CD4-positive, CD25-positive, alpha-beta regulatory T cell (primary cell): Measurements from ENCODE around the gene GLTP. TPM values are rescaled to one million over a fixed set of nuclear protein-coding genes. Genes with fewer than 3 reads are reported as not detected.
A peak's percentile ranks its signal among the peaks of the same experiment; 100 is the strongest.

Experiments used
- ATAC-seq, 2 donors: fragments of 150-1000 bp; cut with Tn5 transposase; one replicate each; pipeline ENCODE4 v1.10.0; 2021; ENCODE audit warnings: low read depth in 2 of 2, moderate number of reproducible peaks in 2 of 2, moderate library complexity in 1 of 2
- DNase-seq, 3 donors: peaks; one replicate each; pipeline versions ENCODE4 v3.0.0 to v3.0.0-alpha.2; 2012 to 2022; ENCODE audit warnings: mixed read lengths in 1 of 3
- H3K27ac ChIP-seq: one replicate; pipeline ENCODE4 v1.7.0; 2013; ENCODE audit warnings: mild to moderate bottlenecking, low read length; ENCODE audit not compliant: insufficient read depth, poor library complexity, severe bottlenecking
- H3K27me3 ChIP-seq: one replicate; pipeline ENCODE4 v1.7.0; 2013; ENCODE audit warnings: low read length; ENCODE audit not compliant: control insufficient read depth, insufficient read depth
- H3K36me3 ChIP-seq: one replicate; pipeline ENCODE4 v1.7.0; 2013; ENCODE audit warnings: mild to moderate bottlenecking, low read length, moderate library complexity; ENCODE audit not compliant: control insufficient read depth, insufficient read depth
- H3K4me1 ChIP-seq: 2 replicates; pipeline ENCODE4 v1.7.0; 2013; ENCODE audit warnings: mild to moderate bottlenecking, low read length; ENCODE audit not compliant: insufficient read depth, control insufficient read depth, poor library complexity, severe bottlenecking
- H3K4me3 ChIP-seq: one replicate; pipeline ENCODE4 v1.7.0; 2013; ENCODE audit warnings: low read depth, mild to moderate bottlenecking, low read length, moderate library complexity
- H3K9me3 ChIP-seq, 2 experiments: 1 replicate in 1 of 2; 2 replicates in 1 of 2; pipeline ENCODE4 v1.7.0; 2013; ENCODE audit warnings: low read length in 2 of 2, mild to moderate bottlenecking in 1 of 2, moderate library complexity in 1 of 2; ENCODE audit not compliant: control insufficient read depth in 2 of 2
- H3K27ac Mint-ChIP-seq, 3 donors: one replicate each; pipeline ENCODE4 v1.8.0; 2020 to 2022; ENCODE audit warnings: mild to moderate bottlenecking in 3 of 3, mixed read lengths in 3 of 3, moderate library complexity in 2 of 3
- H3K27me3 Mint-ChIP-seq: one replicate; pipeline ENCODE4 v1.8.0; 2022; ENCODE audit warnings: mild to moderate bottlenecking, mixed read lengths
- H3K36me3 Mint-ChIP-seq: one replicate; pipeline ENCODE4 v1.8.0; 2020; ENCODE audit warnings: mixed read lengths
- H3K4me1 Mint-ChIP-seq, 4 donors: one replicate each; pipeline ENCODE4 v1.8.0; 2020 to 2022; ENCODE audit warnings: mixed read lengths in 4 of 4, mild to moderate bottlenecking in 1 of 4
- H3K4me3 Mint-ChIP-seq, 4 donors: one replicate each; pipeline ENCODE4 v1.8.0; 2020 to 2022; ENCODE audit warnings: mild to moderate bottlenecking in 4 of 4, mixed read lengths in 4 of 4, moderate library complexity in 3 of 4
- H3K9me3 Mint-ChIP-seq, 7 donors: one replicate each; pipeline ENCODE4 v1.8.0; 2020 to 2022; ENCODE audit warnings: mixed read lengths in 7 of 7, mild to moderate bottlenecking in 3 of 7, moderate library complexity in 2 of 7
- polyA plus RNA-seq, 4 donors: library from polyadenylated mRNA; unstranded; fragments of 300-500 nt; fragmentation: Illumina TruSeq; gene quantifications; one replicate each; pipeline ENCODE4 v1.2.3, GENCODE V29; 2021
- total RNA-seq: library from RNA; stranded (reverse); gene quantifications from one replicate; pipeline ENCODE4 v1.2.3, GENCODE V29; 2022

GLTP gene
- total and polyA plus RNA-seq, 5 donors from 2014 or later: 31.1 to 48.9 (median 37.8) TPM

DNA sequence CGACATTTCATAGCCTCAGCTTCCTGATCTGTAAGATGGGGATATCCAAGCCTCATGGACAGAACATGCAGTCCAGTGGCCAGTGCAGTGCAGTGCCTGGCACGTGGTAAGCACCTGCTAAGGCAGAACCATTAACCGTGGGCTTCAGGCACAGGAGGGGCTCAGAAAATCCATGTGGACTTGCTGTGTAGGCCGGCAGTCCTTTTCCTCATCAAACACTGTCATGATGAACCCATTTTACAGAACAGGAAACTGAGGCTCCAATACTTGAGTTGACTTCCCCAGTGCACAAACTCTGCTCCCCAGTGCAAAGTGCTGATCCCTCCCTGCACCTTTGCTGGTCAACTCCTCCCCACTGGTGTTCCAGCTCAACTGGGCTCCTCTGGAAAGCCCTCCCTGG is 65.1 kb downstream of the GLTP start:
- H3K4me1 Mint-ChIP-seq: no peaks in the 10 kb centered on the region
- Histone ChIP-seq H3K4me1 (no peaks in the 10 kb centered on the region), H3K27ac (no peak overlapping the region), H3K9me3 (no peaks in the 10 kb centered on the region), H3K36me3 (no peaks in the 10 kb centered on the region), H3K4me3 (no peak overlapping the region), H3K27me3 (no peaks in the 10 kb centered on the region)
- H3K4me3 Mint-ChIP-seq: no peak overlapping the region
- no peak for DNase-seq
- no peaks in the 10 kb centered on the region for H3K36me3 Mint-ChIP-seq
- peaks cover 16% of the 10 kb centered on the region for H3K27me3 Mint-ChIP-seq
- H3K9me3 Mint-ChIP-seq: no peaks in the 10 kb centered on the region
- no peak for ATAC-seq
- H3K27ac Mint-ChIP-seq: no peak overlapping the region

DNA sequence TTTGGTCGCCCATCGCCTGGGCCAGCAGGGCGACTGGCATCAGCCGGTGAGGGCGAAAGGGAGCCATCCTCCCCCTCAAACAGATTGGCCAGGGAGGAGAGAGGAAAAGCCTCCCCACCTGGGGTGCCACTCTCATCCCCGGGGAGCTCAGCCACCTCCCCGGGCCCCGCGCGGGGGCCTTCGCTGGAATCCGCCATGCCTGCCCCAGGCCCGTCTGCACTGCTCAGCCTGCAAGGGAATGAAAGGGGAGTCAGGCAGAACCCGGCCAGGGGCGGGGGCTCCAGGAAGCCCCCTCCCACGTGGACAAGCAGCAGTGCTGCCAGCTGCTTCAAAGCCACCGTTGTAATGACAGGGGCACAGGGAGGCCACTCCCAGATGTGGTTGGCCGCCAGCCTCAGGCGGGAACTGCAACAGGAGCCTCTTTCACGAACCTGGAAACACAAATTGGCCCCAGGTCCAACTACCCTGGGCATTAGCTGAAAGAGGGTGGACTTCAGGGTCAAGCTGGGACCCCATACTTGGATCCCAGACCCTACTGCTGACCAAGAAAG is 65.7 kb downstream of the GLTP start:
- no peaks in the 10 kb centered on the region for H3K4me1 ChIP-seq
- H3K4me3 ChIP-seq: no peak overlapping the region
- no peak overlapping the region for H3K27ac ChIP-seq
- Mint-ChIP-seq H3K4me1 (no peaks in the 10 kb centered on the region), H3K27me3 (peaks cover 11% of the 10 kb centered on the region), H3K27ac (no peak overlapping the region), H3K9me3 (no peaks in the 10 kb centered on the region), H3K4me3 (no peak overlapping the region), H3K36me3 (no peaks in the 10 kb centered on the region)
- DNase-seq: no peak
- ATAC-seq: no peak
- no peaks in the 10 kb centered on the region for H3K36me3 ChIP-seq
- H3K9me3 ChIP-seq: no peaks in the 10 kb centered on the region
- no peaks in the 10 kb centered on the region for H3K27me3 ChIP-seq

DNA sequence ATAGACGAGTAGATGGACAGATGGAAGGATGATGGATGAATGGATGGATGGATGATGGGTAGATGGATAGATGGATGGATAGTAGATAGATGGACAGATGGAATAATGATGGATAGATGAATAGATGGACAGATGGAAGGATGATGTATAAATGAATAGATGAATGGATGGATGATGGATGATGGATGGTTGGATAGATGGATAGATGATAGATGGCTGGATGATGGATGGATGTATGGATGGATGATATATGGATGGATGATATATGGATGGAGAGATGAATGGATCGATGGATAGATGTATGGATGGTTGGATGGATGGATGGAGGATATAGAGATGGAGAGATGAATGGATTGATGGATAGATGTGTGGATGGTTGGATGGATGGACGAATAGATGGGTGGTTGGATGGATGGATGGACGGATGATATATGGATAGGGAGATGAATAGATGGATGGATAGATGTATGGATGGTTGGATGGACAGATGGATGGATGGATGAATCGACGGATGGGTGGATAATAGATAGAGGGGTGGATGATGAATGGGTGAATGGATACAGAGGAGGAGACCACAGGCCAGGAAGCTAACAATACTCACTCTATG is 66.4 kb downstream of the GLTP start:
- H3K9me3 ChIP-seq: no peaks in the 10 kb centered on the region
- no peak overlapping the region for H3K4me3 ChIP-seq
- Mint-ChIP-seq H3K9me3 (no peaks in the 10 kb centered on the region), H3K27ac (no peak overlapping the region), H3K4me3 (no peak overlapping the region), H3K27me3 (peaks cover 6% of the 10 kb centered on the region), H3K4me1 (no peaks in the 10 kb centered on the region), H3K36me3 (no peaks in the 10 kb centered on the region)
- no peaks in the 10 kb centered on the region for H3K27me3 ChIP-seq
- no peaks in the 10 kb centered on the region for H3K4me1 ChIP-seq
- H3K27ac ChIP-seq: no peak overlapping the region
- no peaks in the 10 kb centered on the region for H3K36me3 ChIP-seq
- no peak for DNase-seq
- no peak for ATAC-seq

DNA sequence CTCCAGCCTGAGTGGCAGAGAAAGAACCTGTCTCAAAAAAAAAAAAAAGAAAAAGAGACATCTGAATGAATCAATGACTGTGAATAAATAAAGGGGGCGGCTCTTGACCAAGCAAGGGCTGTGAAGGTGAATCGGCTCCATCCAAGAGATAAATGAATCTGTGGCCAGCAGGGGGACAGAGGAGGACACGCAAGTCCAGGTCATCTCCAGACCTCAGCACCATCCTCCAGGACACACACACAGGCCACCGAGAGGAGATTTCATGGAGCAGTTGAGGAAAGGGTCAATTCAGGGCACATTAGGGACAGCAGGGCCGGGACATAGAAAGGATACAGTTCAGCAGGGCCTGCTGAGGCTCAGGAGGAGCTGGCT is 68.7 kb downstream of the GLTP start:
- H3K4me1 Mint-ChIP-seq: no peaks in the 10 kb centered on the region
- ATAC-seq: no peak
- Histone ChIP-seq H3K4me1 (no peaks in the 10 kb centered on the region), H3K27ac (no peak overlapping the region), H3K36me3 (no peaks in the 10 kb centered on the region), H3K9me3 (no peaks in the 10 kb centered on the region), H3K27me3 (no peaks in the 10 kb centered on the region), H3K4me3 (no peak overlapping the region)
- no peak overlapping the region for H3K4me3 Mint-ChIP-seq
- DNase-seq: no peak
- H3K9me3 Mint-ChIP-seq: no peaks in the 10 kb centered on the region
- H3K27ac Mint-ChIP-seq: no peak overlapping the region
- H3K27me3 Mint-ChIP-seq: no peaks in the 10 kb centered on the region
- H3K36me3 Mint-ChIP-seq: no peaks in the 10 kb centered on the region

DNA sequence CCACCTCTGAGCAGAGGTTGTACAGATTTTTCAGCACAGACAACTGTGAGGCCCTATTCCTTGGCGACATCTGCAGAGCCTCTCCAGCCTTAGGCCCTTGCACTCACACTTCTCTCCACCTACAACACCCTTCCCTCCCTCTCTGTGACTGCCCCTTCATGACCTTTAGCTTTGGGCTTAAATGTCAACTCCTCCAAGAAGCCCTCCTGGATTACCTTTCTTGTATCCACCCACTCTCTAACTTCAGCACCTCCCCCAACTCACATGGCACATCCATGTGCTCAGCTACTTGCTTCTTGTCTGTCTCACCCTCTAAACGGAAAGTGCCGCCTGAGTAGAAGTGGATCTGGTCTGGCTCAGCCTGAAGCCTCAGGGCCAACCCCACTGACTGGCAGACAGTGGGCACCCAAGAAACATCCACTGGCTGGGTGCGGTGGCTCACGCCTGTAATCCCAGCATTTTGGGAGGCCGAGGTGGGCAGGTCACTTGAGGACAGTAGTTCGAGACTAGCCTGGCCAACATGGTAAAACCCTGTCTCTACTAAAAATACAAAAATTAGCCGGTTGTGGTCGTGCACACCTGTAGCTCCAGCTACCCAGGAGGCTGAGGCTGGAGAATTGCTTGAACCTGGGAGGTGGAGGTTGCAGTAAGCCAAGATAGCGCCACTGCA is 69.3 kb downstream of the GLTP start:
- no peaks in the 10 kb centered on the region for H3K9me3 ChIP-seq
- ATAC-seq (no peak), DNase-seq (no peak)
- H3K4me1 Mint-ChIP-seq: no peaks in the 10 kb centered on the region
- H3K36me3 ChIP-seq: no peaks in the 10 kb centered on the region
- H3K27me3 Mint-ChIP-seq: no peaks in the 10 kb centered on the region
- H3K4me1 ChIP-seq: no peaks in the 10 kb centered on the region
- H3K36me3 Mint-ChIP-seq: no peaks in the 10 kb centered on the region
- no peaks in the 10 kb centered on the region for H3K9me3 Mint-ChIP-seq
- no peak overlapping the region for H3K4me3 ChIP-seq
- H3K4me3 Mint-ChIP-seq: no peak overlapping the region
- no peaks in the 10 kb centered on the region for H3K27me3 ChIP-seq
- H3K27ac Mint-ChIP-seq: peak overlapping the region in 1 of 3 donors; percentile 31
- no peak overlapping the region for H3K27ac ChIP-seq

DNA sequence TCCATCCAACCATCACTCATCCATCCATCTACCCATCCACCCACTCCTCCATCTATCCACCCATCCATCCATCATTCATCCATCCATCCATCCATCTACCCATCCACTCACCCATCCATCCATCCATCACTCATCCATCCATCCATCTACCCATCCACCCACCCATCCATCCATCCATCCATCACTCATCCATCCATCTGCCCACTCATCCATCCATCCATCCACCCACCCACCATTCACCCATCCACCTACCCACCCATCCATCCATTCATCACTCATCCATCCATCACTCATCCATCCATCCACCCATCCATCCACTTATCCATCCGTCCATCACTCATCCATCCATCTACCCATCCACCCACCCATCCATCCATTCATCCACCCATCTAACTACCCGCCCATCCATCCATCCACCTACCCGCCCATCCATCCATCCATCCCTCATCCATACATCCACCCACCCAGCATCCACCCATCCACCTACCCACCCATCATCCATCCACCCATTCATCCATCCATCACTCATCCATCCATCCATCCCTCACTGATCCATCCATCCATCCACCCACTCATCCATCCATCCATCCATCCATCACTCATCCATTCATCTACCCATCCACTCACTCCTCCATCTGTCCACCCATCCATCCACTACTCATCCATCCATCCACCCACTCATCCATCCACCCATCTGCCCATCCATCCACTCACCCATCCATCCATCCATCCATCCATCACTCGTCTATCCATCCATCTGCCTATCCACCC is 71.3 kb downstream of the GLTP start:
- H3K27me3 ChIP-seq: no peaks in the 10 kb centered on the region
- Mint-ChIP-seq H3K4me3 (no peak overlapping the region), H3K36me3 (no peaks in the 10 kb centered on the region), H3K27me3 (no peaks in the 10 kb centered on the region), H3K9me3 (no peaks in the 10 kb centered on the region), H3K27ac (no peak overlapping the region), H3K4me1 (peaks cover 0 to 2% (median 0%) of the 10 kb centered on the region in 4 donors)
- H3K4me1 ChIP-seq: peaks cover 7% of the 10 kb centered on the region
- no peak for DNase-seq
- no peak overlapping the region for H3K27ac ChIP-seq
- no peaks in the 10 kb centered on the region for H3K36me3 ChIP-seq
- no peaks in the 10 kb centered on the region for H3K9me3 ChIP-seq
- H3K4me3 ChIP-seq: no peak overlapping the region
- no peak for ATAC-seq

DNA sequence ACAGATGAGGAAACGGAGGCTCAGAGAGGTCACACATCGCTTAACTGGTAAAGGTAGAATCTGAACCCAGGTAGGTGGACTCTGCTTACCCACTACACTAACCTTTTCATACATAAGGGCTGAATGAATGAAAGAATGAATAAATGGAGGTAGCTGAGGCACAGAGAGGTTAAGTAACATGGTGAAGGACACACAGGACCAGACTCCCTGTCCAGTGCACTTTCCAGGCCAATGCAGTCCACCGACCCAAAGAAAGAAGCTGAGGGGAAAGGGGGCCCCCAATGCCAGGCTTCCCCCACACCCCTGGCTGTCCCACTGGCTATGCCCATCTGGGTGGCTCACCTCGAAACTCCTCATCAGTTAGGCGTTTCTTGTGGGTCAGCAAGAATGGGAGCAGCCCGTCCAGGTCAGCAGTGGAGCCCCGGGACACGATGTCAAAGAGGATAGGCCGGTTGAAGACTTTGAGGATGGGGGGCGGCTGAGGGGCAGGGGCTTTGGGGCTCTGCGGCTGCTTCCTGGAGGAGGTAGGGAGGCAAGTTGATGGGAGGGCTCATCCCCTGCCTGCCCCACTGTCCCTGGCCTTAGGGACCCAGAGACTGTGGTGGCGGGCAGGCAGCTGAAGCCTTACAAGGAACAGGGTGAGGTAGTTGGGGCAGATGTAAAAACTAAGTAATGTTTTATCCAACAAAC is 72.2 kb downstream of the GLTP start:
- Mint-ChIP-seq H3K27me3 (no peaks in the 10 kb centered on the region), H3K9me3 (no peaks in the 10 kb centered on the region), H3K4me1 (peaks cover 0 to 2% (median 0%) of the 10 kb centered on the region in 4 donors), H3K4me3 (no peak overlapping the region), H3K36me3 (no peaks in the 10 kb centered on the region), H3K27ac (no peak overlapping the region)
- Histone ChIP-seq H3K9me3 (no peaks in the 10 kb centered on the region), H3K4me1 (peaks cover 7% of the 10 kb centered on the region), H3K27me3 (no peaks in the 10 kb centered on the region), H3K36me3 (no peaks in the 10 kb centered on the region), H3K27ac (no peak overlapping the region), H3K4me3 (no peak overlapping the region)
- ATAC-seq (no peak), DNase-seq (no peak)
